ENCODE measurements around the gene BFSP1.

DNA sequence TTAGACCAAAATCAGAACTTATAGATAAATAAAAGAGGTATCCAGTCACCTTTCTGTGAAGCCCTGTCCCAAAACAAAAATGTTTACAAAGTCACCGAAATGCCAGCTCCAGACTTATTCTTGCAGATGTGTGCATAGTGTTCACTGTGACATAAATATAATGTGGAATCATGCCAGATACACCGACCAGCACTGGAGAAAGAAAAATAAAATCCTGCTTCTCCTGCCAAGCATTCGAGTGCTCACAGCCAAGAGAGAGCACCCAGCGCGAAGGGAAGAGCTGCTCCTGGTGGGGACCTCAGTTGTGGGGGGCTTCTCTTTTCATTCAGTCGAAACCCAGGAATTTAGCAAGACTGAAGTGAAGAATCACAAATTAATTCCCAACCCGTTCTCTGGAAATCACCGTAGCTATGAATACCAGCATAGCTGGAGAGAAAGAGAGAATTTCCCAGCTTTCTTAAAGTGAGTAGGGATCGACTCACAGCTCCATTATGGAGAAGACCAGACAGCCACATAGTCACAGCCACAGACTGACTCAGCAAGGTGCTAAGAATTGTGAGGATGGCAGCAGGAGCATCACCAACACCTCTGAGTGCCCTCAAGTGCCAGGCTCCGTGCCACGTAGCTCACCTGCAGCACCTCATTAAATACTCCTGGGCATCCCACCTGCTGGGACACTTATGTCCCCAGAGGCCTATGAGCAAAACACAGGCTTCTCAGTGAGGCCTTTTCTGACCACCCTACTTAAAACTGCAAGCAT lies 33.2 kb downstream of the BFSP1 start:
- TF ChIP-seq POLR2A (IDR thresholded peaks at IDR 0.05): no peak
- TF ChIP-seq, protein P1, sequence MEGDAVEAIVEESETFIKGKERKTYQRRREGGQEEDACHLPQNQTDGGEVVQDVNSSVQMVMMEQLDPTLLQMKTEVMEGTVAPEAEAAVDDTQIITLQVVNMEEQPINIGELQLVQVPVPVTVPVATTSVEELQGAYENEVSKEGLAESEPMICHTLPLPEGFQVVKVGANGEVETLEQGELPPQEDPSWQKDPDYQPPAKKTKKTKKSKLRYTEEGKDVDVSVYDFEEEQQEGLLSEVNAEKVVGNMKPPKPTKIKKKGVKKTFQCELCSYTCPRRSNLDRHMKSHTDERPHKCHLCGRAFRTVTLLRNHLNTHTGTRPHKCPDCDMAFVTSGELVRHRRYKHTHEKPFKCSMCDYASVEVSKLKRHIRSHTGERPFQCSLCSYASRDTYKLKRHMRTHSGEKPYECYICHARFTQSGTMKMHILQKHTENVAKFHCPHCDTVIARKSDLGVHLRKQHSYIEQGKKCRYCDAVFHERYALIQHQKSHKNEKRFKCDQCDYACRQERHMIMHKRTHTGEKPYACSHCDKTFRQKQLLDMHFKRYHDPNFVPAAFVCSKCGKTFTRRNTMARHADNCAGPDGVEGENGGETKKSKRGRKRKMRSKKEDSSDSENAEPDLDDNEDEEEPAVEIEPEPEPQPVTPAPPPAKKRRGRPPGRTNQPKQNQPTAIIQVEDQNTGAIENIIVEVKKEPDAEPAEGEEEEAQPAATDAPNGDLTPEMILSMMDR (IDR thresholded peaks at IDR 0.05): no peak
